CD4-positive, alpha-beta T cell treated with Interleukin-10 for 1 hour (primary cell): ENCODE measurements around the gene RUSF1.
"Not testable (repeated sequence)": the region's sequence is repeated elsewhere in the genome, so short reads cannot be mapped to it uniquely, and the experiment has no call there.

Experiments
- DNase-seq: peaks from one replicate; pipeline ENCODE4 v3.0.0-alpha.2; 2020

RUSF1 gene

DNA sequence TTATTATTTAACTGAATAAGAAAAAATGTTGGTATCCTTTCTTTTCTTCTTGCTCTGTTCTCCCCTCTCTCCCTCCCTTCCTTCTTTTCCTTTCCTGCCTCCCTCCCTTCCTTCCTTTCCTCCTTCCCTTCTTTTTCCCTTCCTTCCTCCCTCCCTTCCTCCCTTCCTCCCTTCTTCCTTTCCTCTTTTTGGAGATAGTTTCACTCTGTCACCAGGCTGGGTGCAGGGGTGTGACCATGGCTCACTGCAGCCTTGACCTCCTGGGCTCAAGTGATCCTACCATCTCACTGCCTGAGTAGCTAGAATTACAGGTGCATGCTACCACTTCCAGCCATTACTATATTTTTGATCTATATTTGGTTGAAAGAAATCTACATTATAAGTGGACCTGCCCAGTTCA is 5.7 kb upstream of the RUSF1 start:
- no peak for DNase-seq

DNA sequence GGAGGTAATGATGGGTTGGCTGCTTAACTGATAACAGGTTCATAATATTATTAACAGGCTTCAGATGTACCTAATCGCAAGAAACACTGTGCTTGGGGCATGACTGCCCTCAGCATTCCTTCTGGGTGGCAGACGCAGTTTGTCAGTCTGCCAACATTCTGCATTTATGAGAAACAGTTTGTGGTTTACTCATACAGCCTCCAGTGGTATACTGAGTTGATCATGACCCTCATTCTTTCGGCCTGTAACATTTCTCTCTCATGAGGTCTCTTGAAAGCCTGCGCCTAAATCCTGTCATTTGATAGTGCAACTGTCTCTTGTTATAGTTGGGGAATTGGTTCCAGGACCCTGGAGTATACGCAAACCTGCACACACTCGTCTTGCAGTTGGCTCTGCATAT is 4.9 kb upstream of the RUSF1 start:
- DNase-seq: no peak

DNA sequence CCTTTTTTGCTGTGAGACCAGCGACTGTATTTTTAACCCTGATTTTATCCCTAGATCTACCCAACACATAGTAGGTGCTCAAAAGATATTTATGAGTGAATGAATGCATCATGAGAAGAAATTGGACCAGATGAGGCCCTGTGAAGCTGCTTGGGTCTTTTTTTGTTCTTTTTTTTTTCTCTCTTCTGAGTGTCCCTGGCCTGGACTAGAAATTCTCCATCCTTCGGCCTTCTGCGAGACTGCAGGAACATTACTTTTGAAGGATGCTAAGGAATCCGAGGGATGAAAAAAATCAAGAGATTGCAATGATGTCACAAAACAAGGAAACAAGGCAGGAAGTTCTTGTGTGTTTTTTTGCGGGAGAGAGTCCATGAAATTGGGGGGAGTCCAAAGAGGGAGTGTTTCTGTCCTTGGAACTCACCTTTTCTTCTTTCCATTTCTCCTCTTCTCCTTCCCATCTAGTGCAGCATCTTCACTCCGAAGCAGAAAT is 560 bp upstream of the RUSF1 start:
- DNase-seq: no peak

DNA sequence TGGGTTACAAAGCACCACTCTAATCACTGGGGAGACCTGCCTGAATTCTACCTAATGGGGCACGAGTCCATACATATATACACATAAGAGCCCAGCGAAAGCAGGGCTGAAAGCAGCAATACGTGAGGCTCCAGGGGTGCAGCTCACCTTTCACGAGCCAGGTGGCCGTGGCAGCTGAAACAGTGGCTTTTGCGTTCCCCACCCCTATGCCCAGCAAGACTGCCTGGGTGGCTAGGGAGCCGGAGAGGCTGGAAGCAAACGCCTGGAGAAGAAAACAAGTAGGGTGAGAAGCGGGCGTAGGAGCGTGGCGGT is 618 bp downstream of the RUSF1 start:
- DNase-seq: peak; percentile 10

DNA sequence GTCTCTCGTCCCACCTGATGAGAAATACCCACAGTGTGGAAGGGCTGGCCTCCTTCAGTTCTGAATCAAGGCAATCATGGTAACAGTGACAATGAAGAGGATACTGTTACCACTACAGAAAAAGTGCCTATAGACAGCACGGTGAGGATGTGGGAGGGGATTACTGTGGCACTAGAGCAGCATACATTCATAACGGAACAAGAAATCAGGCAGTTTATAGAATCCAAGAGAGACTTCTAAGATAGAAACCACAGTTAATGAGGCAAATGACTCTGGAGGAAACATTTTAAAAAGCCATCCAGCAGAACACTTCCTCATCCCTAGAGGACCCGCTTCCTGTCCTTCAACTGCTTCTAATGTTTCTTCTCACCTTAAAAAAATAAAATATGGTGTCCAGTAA is 2.7 kb downstream of the RUSF1 start:
- DNase-seq: no peak

DNA sequence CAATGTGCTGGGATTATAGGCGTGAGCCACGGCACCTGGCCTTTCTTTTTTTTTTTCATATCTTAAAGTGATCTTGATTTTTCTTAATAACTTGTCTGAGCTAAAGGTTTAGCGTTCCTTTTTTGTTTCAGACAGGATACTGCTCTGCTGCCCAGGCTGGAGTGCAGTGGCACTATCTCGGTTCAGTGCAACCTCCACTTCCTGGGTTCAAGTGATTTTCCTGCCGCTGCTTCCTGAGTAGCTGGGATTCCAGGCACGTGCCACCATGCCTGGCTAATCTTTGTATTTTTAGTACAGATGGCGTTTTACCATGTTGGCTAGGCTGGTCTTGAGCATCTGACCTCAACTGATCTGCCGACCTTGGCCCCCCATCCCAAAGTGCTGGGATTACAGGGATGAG is 4.0 kb downstream of the RUSF1 start:
- DNase-seq: no peak

DNA sequence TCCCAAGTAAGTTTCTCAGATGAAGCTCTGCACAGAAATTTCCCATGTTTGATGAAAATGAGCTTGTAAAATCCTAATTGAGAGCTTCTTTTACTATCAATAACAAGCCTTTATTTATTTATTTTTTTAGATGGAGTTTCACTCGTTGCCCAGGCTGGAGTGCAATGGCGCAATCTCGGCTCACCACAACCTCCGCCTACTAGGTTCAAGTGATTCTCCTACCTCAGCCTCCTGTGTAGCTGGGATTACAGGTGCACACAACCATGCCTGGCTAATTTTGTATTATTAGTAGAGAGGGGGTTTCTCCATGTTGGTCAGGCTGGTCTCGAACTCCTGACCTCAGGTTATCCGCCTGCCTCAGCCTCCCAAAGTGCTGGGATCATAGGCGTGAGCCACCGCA is 4.6 kb downstream of the RUSF1 start:
- not testable (repeated sequence) for DNase-seq

DNA sequence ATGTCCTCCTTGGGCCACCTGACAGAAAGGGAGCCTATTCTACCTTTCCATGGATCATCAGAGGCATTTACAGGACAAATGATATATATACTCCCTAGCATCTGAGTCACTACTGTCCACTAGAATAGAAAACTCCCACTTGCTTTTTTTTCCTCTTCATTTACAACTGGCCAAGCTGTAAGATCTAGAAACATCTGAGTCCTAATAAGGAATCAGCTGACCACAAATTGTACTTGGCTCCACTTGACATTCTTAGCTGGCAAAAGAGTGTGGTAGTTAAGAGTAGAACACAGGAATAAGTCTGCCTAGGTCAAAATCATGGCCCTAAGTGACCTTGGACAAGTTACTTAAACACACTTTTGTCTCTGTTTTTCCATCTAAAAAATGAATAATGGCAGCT is 5.2 kb downstream of the RUSF1 start:
- no peak for DNase-seq

DNA sequence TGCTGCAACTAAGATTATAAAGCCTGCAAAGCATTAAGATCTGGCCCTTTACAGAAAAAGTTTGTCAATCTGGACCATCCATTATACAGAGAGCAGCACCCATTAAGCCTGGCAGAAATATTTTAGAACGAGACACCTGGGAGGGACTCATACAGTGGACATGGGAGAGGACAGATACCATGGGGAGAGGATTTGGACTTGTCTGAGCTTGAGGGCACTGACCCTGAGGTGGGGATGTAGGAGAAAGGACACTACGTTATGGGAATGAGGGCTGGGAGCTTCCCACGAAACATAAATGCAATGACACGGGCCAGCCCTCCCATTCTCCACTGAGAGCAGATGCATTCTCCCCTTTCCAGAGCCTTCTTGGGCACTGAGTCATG is 6.2 kb downstream of the RUSF1 start:
- DNase-seq: no peak

DNA sequence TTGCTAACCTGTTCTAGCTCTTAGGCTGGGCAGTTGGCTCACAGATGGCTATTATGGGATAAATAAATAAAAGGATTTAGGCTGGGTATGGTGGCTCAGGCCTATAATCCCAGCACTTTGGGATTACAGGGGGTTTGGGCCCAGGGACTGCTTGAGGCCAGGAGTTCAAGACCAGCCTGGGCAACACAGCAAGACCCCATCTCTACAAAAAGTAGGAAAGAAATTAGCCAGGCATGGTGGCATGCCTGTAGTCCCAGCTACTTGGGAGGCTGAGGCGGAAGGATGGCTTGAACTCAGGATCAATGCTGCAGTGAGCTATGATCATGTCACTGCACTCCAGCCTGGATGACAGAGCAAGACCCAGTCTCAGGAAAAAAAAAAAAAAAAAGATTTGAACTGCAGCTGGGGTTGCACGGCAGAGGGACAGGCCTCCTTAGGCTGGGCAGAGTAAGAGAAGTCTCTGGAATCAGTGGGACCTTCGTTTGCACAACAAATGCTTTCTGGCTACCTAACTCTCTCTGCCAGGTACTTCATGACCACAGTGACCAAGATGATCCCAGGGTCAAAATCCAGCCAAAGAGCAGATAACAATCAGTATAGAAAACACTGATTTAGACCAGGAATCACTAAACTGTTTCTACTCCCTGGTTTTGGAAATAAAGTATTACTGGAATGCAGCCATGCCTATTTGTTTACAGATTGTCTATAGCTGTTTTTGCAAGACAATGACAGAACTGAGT is 6.8 kb downstream of the RUSF1 start:
- no peak for DNase-seq

DNA sequence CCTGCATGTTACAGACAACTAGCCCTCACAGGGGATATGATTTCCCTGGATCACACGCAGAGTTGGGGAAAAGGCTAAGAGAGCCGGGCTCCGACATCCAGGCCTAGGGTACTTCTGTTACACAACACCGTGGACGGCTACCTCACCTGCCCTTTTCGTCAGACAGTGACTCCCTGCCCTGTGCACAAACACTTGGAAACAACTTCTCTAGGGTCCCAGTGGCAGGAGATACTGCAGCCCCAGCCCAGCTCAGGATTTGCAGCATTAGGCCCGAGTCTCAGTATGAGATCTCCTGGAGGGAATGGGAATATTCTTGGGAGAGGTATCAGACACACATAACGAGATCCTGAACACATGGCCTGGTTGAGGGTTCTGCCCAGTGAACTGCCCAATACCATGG is 8.3 kb downstream of the RUSF1 start:
- DNase-seq: no peak

DNA sequence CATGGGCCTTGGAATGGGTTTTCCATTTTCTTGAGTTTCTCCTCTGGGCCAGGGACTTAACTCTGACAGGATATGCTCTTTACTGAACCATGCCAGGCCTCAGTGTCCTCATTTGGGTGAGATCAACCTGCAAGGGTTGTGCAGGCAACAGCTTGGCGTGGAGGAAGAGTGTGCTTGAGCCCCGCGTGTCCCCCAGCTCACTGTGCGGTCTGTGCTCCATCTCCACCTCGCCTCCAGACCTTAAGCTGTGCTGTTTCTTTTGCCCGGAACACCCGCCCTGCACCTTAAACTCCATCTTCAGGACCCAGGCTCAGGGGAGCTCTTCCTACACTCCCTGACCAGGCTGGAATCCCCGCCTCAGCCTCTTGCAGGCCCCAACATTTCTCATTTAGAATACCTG is 9.7 kb downstream of the RUSF1 start:
- DNase-seq: no peak

DNA sequence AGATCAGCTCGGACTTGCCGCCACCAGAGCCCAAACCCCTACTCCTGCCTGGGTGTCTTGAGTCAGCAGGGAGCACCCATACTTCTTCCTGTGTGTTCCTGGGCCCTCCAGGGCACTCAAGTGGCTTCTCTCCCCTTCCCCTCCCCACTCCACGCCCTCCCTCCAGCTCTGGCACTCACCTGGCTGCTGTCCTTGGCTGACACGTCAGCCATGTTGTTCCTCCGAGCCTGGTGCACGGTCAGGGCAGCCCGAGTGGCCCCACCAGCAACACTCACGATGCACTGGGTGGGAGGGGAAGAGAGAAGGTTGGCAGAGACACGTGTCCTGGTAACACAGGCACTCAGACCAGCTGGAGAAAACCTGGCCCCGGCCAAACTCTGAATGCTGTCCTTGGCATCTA is 11.5 kb downstream of the RUSF1 start:
- DNase-seq: no peak

DNA sequence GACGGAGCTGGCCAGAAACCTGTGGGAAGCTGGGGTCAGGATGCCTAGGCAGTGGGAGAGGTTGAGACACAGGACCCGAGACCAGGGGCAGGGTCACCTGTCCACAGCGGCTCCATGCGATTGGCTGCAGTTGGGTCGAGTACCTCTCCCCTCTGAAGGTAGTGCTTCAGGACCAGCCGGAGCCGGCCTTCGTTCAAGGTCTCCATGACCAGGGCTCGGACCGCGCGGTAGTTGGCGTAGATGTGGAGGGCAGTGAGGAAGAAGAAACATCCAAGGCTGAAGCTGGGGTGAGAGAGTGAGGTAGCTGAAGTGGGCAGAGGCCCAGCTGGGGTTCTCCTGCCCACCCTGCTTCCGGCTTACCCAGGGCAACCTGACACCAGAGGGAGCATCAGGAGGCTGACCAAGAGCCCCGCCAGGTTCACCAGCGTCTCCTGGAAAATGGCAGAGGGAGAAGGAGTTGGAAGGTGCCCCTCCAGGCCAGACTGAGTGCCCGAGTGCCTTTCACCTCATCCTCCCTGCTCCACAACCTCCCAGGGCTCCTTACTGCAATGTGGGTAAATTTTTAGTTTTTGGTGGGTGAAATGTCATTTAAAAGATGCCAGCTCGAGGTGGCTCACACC is 14.6 kb downstream of the RUSF1 start:
- no peak for DNase-seq

DNA sequence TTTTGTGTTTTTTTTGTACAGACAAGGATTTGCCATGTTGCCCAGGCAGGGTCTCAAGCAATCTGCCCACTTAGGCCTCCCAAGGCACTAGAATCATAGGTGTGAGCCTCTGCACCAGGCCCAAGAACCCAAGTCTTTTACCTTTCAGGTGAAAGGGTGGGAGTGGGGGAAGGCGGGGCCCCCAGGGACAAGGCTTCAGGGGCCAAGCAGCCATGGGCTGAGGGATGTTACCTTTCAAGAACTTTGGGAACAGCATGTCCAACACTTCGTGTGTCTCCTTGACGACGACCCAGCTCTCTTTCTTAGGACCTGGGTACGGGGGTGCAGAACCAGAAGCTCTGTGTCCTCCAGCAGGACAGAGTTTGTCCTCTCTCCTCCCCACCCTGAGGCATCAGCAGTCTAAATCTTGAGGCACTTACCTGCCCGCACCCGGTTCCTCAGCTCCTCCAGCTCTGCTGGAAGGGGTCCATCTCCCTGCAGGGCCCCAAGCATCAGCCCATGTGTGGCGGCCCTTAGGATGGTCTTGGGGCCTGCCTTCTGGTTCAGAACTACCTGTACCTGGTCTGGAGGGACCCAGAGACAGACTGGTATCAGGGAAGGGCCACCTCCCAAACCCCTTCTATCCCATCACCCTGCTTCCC is 16.3 kb downstream of the RUSF1 start:
- no peak for DNase-seq

DNA sequence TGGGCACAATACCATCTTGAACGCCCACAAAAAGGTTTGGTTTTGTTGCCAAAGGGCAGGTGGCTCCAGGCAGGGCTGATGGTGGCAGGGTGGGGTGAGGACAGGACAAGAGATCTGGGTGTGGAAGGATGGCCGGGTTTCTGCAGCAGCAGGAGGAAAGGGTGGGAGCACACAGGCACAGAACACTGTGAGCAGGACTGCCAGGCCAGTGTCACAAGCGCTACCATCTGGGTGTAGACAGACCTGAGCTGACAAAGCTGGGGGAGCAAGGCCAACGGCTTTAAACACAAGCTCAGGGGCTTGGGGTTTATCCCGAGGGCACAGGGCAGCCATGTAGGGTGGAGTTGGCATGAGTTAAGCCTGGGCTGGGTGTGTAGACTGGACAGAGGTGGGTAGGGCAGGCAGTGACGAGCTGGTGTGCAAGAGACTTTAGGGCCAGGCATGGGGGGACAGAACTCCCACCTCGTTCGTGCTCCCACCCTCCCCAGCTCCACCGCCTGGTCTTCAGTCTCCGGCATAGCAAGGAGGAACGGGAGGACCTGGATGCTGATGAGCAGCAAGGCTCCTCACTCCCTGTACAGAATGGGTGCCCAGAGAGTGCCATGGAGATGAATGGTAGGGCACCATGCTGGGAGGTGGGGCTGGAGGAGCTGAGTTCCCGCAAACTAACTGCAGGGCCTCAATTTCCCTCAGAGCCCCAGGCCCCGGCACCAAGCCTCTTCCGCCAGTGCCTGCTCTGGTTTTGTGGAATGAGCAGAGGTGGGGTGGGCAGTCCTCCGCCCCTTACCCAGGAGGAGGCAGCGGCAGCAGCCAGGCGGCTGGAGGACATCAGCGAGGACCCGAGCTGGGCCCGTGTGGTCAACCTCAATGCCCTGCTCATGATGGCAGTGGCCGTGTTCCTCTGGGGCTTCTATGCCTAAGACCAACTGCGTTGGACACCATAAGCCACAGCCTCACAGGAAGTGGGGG is 18.3 kb downstream of the RUSF1 start:
- no peak for DNase-seq

DNA sequence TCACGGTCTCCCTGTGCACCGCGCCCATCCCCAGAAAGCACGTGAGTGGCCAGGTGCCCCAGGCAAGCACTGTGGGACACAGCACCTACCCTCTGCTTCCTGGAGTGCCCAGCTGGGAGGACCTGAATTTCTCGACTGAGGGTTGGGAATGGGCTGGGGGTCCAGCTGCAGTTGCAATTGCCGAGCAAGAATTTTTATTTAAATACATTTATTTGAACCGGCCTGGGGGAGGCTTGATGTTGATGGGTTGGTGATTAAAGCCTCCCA is 19.0 kb downstream of the RUSF1 start:
- no peak for DNase-seq

DNA sequence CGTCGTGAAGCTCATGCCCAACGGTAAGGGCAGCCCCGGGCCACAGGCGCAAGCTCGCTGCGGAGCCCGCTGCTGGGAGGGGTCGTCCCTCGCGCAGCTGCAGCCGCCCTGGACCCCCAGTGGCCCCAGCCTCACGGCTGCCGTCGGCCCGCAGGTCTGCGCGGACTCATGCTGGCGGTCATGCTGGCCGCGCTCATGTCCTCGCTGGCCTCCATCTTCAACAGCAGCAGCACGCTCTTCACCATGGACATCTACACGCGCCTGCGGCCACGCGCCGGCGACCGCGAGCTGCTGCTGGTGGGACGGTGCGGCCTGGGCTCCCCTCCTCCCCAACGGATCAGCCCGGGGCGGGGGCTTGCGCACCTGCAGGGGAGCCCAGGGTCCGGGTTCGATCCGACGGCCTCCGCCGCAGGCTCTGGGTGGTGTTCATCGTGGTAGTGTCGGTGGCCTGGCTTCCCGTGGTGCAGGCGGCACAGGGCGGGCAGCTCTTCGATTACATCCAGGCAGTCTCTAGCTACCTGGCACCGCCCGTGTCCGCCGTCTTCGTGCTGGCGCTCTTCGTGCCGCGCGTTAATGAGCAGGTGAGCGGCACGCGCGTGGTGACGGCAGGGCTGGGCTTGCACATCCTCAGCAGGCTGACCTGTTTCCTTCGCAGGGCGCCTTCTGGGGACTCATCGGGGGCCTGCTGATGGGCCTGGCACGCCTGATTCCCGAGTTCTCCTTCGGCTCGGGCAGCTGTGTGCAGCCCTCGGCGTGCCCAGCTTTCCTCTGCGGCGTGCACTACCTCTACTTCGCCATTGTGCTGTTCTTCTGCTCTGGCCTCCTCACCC is 19.5 kb downstream of the RUSF1 start:
- DNase-seq: no peak

DNA sequence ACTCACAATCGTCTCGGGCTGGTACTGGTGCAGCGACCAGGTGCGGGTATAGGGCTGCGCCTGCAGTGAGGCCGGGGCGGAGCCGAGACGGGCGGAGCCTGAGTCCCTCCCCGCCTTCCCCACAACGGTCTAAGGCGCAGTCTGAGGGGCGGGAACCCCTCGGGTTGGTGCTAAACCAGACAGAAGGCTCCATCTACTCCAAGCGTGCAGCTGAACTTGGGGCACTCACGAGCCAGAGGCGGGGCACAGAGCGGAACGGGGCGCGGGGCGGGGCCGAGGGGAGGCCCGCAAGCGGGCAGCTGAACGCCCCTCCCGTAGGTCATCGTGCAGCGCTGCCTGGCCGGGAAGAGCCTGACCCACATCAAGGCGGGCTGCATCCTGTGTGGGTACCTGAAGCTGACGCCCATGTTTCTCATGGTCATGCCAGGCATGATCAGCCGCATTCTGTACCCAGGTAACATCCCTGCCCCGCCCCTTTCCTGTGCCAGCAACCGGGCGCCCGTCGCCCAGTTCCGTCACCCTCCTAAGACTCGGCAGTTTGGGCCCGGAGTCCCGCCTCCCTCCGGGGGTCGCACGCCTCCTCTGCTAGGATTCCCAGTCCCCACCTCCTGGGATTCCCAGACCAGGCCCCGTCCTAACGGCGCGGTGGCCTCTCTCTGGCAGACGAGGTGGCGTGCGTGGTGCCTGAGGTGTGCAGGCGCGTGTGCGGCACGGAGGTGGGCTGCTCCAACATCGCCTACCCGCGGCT is 20.3 kb downstream of the RUSF1 start:
- peak; percentile 84 for DNase-seq

DNA sequence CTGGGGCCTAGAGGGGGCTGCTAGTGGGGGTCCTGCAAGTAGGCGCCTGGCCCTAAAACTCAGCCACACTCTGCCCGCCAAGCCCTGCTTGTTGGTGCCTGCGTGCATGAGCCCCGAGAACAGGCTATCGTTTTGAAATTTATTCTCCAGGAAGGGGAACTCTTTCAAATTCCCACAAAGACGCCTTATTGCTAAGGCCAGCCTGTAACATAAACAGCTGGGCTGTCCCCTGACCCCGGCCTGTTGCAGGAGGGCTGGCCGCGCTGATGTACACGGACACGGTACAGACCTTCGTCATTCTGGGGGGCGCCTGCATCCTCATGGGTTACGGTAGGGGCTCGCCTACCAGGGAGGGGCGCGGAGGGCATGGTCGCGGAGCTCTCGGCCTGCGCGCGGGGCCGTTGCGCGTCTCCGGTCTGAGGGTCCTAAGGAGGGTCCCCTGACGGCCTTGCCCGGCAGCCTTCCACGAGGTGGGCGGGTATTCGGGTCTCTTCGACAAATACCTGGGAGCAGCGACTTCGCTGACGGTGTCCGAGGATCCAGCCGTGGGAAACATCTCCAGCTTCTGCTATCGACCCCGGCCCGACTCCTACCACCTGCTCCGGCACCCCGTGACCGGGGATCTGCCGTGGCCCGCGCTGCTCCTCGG is 21.0 kb downstream of the RUSF1 start:
- DNase-seq: no peak

DNA sequence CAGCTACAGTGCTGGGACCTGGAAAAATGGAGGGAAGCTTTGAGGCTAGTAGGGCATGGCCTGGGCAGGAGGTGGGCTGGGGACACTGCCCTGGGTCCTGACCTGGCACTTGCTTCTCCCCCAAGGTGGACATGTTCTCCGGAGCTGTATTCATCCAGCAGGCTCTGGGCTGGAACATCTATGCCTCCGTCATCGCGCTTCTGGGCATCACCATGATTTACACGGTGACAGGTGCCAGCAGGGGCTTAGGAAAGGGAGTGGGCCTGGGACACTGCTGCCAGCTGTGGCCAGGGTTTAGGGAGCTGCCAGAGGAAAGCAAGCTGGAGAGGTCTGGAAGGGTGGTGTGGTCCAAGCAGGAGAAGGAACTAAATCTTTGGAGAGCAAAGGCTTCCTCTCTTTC is 22.1 kb downstream of the RUSF1 start:
- no peak for DNase-seq
